Stimulated activated CD8-positive, alpha-beta memory T cell treated with anti-CD3 and anti-CD28 coated beads, Interleukin-4, amount 100 ng/mL, for 1 hour (primary cell): ENCODE measurements around the gene PHF14.

ENCODE experiments used
- DNase-seq, 2 donors: peaks; one replicate each; pipeline ENCODE4 v3.0.0-alpha.2; 2020; ENCODE audit warnings: low read depth in 2 of 2, low spot score in 1 of 2

Gene PHF14

GRCh38 chr7:11168650-11169170, 195.0 kb downstream of the PHF14 start:
- no peak for DNase-seq

GRCh38 chr7:11170175-11170574, 196.5 kb downstream of the PHF14 start:
- no peak for DNase-seq

- no peak for DNase-seq
Measured at GRCh38 chr7:11170863-11171568, 197.3 kb downstream of the PHF14 start.

- no peak for DNase-seq
Measured at GRCh38 chr7:11171569-11172192, 198.0 kb downstream of the PHF14 start.

GRCh38 chr7:11172835-11173234, 199.2 kb downstream of the PHF14 start:
- no peak for DNase-seq

GRCh38 chr7:11175371-11175770, 201.7 kb downstream of the PHF14 start:
- DNase-seq: no peak

GRCh38 chr7:11175887-11176286, 202.2 kb downstream of the PHF14 start:
- DNase-seq: no peak

GRCh38 chr7:11176985-11177555, 203.4 kb downstream of the PHF14 start:
- no peak for DNase-seq

- DNase-seq: no peak
Measured at GRCh38 chr7:11177793-11178192, 204.1 kb downstream of the PHF14 start.

- no peak for DNase-seq
Measured at GRCh38 chr7:11181590-11181989, 207.9 kb downstream of the PHF14 start.

- no peak for DNase-seq
Measured at GRCh38 chr7:11182736-11183135, 209.1 kb downstream of the PHF14 start.

GRCh38 chr7:11185179-11185815, 211.6 kb downstream of the PHF14 start:
- DNase-seq: no peak

- DNase-seq: no peak
Measured at GRCh38 chr7:11188529-11189310, 215.0 kb downstream of the PHF14 start.

- DNase-seq: no peak
Measured at GRCh38 chr7:11191081-11191480, 217.4 kb downstream of the PHF14 start.

GRCh38 chr7:11191574-11192220, 218.0 kb downstream of the PHF14 start:
- DNase-seq: no peak

GRCh38 chr7:11192506-11192905, 218.8 kb downstream of the PHF14 start:
- DNase-seq: no peak

GRCh38 chr7:11193131-11193867, 219.6 kb downstream of the PHF14 start:
- no peak for DNase-seq

- DNase-seq: no peak
Measured at GRCh38 chr7:11193888-11194287, 220.2 kb downstream of the PHF14 start.

- DNase-seq: no peak
Measured at GRCh38 chr7:11194492-11194891, 220.8 kb downstream of the PHF14 start.

- DNase-seq: no peak
Measured at GRCh38 chr7:11195502-11195901, 221.8 kb downstream of the PHF14 start.
